HUES6 (cell line): ENCODE measurements around the gene EMCN.

Source experiments
- H3K27ac ChIP-seq: 2 replicates; pipeline ENCODE4 v1.7.0; 2013; ENCODE audit warnings: low read depth, mild to moderate bottlenecking, low read length, inconsistent platforms
- H3K27me3 ChIP-seq: 2 replicates; pipeline ENCODE4 v1.6.1; 2013; ENCODE audit warnings: low read length; ENCODE audit not compliant: control insufficient read depth, insufficient read depth
- H3K36me3 ChIP-seq: 2 replicates; pipeline ENCODE4 v1.6.1; 2013; ENCODE audit warnings: low read length; ENCODE audit not compliant: control insufficient read depth, insufficient read depth
- H3K4me1 ChIP-seq: 2 replicates; pipeline ENCODE4 v1.6.1; 2013; ENCODE audit warnings: low read length; ENCODE audit not compliant: control insufficient read depth, insufficient read depth
- H3K4me3 ChIP-seq: 2 replicates; pipeline ENCODE4 v1.5.1; 2013; ENCODE audit warnings: low read depth, low read length
- H3K9ac ChIP-seq: one replicate; pipeline ENCODE4 v1.6.1; 2013; ENCODE audit warnings: mild to moderate bottlenecking, low read length
- H3K9me3 ChIP-seq: 2 replicates; pipeline ENCODE4 v1.6.1; 2013; ENCODE audit warnings: low read depth, low read length; ENCODE audit not compliant: control insufficient read depth, insufficient read depth

EMCN gene

GRCh38 chr4:100430451-100430850, 87.4 kb downstream of the EMCN start:
- H3K27me3 ChIP-seq = no peaks in the 10 kb centered on the region
- H3K4me1 ChIP-seq = no peaks in the 10 kb centered on the region
- no peak overlapping the region for H3K4me3 ChIP-seq
- no peaks in the 10 kb centered on the region for H3K36me3 ChIP-seq
- no peak overlapping the region for H3K9ac ChIP-seq
- H3K9me3 ChIP-seq = no peaks in the 10 kb centered on the region
- H3K27ac ChIP-seq = no peak overlapping the region

GRCh38 chr4:100429616-100430015, 88.2 kb downstream of the EMCN start:
- Histone ChIP-seq H3K36me3 (no peaks in the 10 kb centered on the region), H3K9me3 (no peaks in the 10 kb centered on the region), H3K27me3 (no peaks in the 10 kb centered on the region)

GRCh38 chr4:100428051-100428450, 89.8 kb downstream of the EMCN start:
- no peak overlapping the region for H3K4me3 ChIP-seq
- no peaks in the 10 kb centered on the region for H3K9me3 ChIP-seq
- no peak overlapping the region for H3K9ac ChIP-seq
- H3K36me3 ChIP-seq = no peaks in the 10 kb centered on the region
- no peaks in the 10 kb centered on the region for H3K4me1 ChIP-seq
- H3K27me3 ChIP-seq = no peaks in the 10 kb centered on the region
- no peak overlapping the region for H3K27ac ChIP-seq

More at GRCh38 chr4:100429616-100430015, 88.2 kb downstream of the EMCN start:
- H3K4me3 ChIP-seq = no peak overlapping the region
- H3K27ac ChIP-seq = no peak overlapping the region
- no peak overlapping the region for H3K9ac ChIP-seq
- no peaks in the 10 kb centered on the region for H3K4me1 ChIP-seq

GRCh38 chr4:100424376-100424775, 93.4 kb downstream of the EMCN start:
- Histone ChIP-seq H3K9me3 (no peaks in the 10 kb centered on the region), H3K27ac (no peak overlapping the region), H3K4me1 (no peaks in the 10 kb centered on the region), H3K4me3 (no peak overlapping the region), H3K9ac (no peak overlapping the region), H3K36me3 (no peaks in the 10 kb centered on the region), H3K27me3 (no peaks in the 10 kb centered on the region)

GRCh38 chr4:100422894-100423293, 94.9 kb downstream of the EMCN start:
- no peak overlapping the region for H3K9ac ChIP-seq
- no peaks in the 10 kb centered on the region for H3K27me3 ChIP-seq
- no peak overlapping the region for H3K27ac ChIP-seq
- H3K9me3 ChIP-seq = no peaks in the 10 kb centered on the region
- H3K4me1 ChIP-seq = no peaks in the 10 kb centered on the region
- H3K4me3 ChIP-seq = no peak overlapping the region
- H3K36me3 ChIP-seq = no peaks in the 10 kb centered on the region

- no peaks in the 10 kb centered on the region for H3K9me3 ChIP-seq
- H3K36me3 ChIP-seq = no peaks in the 10 kb centered on the region
- no peaks in the 10 kb centered on the region for H3K27me3 ChIP-seq
- no peak overlapping the region for H3K27ac ChIP-seq
- H3K4me1 ChIP-seq = no peaks in the 10 kb centered on the region
- H3K9ac ChIP-seq = no peak overlapping the region
- H3K4me3 ChIP-seq = no peak overlapping the region
These were observed 96.4 kb downstream of the EMCN start for GRCh38 chr4:100421361-100421978.

GRCh38 chr4:100420571-100420970, 97.3 kb downstream of the EMCN start:
- H3K4me1 ChIP-seq = no peaks in the 10 kb centered on the region
- no peaks in the 10 kb centered on the region for H3K27me3 ChIP-seq
- no peaks in the 10 kb centered on the region for H3K9me3 ChIP-seq
- no peak overlapping the region for H3K9ac ChIP-seq
- no peaks in the 10 kb centered on the region for H3K36me3 ChIP-seq
- H3K4me3 ChIP-seq = no peak overlapping the region
- no peak overlapping the region for H3K27ac ChIP-seq

- Histone ChIP-seq H3K9me3 (no peaks in the 10 kb centered on the region), H3K4me3 (no peak overlapping the region), H3K27me3 (no peaks in the 10 kb centered on the region), H3K9ac (no peak overlapping the region), H3K27ac (no peak overlapping the region), H3K4me1 (no peaks in the 10 kb centered on the region), H3K36me3 (no peaks in the 10 kb centered on the region)
These were observed 100.3 kb downstream of the EMCN start for GRCh38 chr4:100417565-100417964.

GRCh38 chr4:100414016-100414790, 103.6 kb downstream of the EMCN start:
- H3K9me3 ChIP-seq = no peaks in the 10 kb centered on the region
- H3K27ac ChIP-seq = no peak overlapping the region
- no peak overlapping the region for H3K9ac ChIP-seq
- H3K36me3 ChIP-seq = no peaks in the 10 kb centered on the region
- H3K27me3 ChIP-seq = no peaks in the 10 kb centered on the region
- H3K4me1 ChIP-seq = no peaks in the 10 kb centered on the region
- H3K4me3 ChIP-seq = no peak overlapping the region

GRCh38 chr4:100391863-100392262, 126.0 kb downstream of the EMCN start:
- Histone ChIP-seq H3K27ac (no peak overlapping the region), H3K9me3 (no peaks in the 10 kb centered on the region), H3K27me3 (no peaks in the 10 kb centered on the region), H3K4me1 (no peaks in the 10 kb centered on the region), H3K9ac (no peak overlapping the region), H3K36me3 (no peaks in the 10 kb centered on the region), H3K4me3 (no peak overlapping the region)

- H3K36me3 ChIP-seq = no peaks in the 10 kb centered on the region
- H3K4me3 ChIP-seq = no peak overlapping the region
- no peaks in the 10 kb centered on the region for H3K4me1 ChIP-seq
- no peaks in the 10 kb centered on the region for H3K9me3 ChIP-seq
- no peak overlapping the region for H3K9ac ChIP-seq
- H3K27me3 ChIP-seq = no peaks in the 10 kb centered on the region
- no peak overlapping the region for H3K27ac ChIP-seq
These were observed 126.7 kb downstream of the EMCN start for GRCh38 chr4:100391086-100391485.
